Measurements from ENCODE around the gene UBE2O. TPM values are rescaled to one million over a fixed set of nuclear protein-coding genes. Genes with fewer than 3 reads are reported as not detected.

UBE2O gene
- total RNA-seq, 1 experiment from 2014 or later, result 64.7 TPM

DNA sequence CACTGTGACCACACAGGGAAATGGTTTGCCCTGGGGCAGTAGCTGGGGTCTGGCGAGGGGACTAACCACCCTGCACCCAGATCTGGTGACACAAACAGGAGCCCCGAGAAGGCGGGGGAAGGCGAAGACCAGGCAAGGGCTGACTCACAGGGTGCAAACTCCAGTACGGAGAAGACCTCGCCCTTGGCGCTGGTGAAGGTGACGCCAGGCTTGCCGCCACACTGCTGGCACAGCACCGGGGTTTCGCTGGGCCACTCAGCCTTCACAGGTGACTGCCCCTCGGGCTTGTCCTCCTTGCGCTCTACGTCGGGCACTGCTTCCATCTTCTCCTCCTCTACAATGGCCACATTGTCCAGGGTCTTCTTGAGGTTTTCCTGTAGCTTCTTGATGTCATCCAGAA, 57.0 kb downstream of the UBE2O start:
- DNase-seq (peak; percentile 43), ATAC-seq (no peak)
- Histone ChIP-seq H3F3A (ENCODE audit: low read length, unreplicated experiment) (peaks cover 25% of the 10 kb centered on the region), H4K20me1 (ENCODE audit: low read length) (peaks cover 3% of the 10 kb centered on the region; the same call in 1 of the 2 replicates), H3K27ac (ENCODE audit: low read length) (peak overlapping the region; percentile 79), H3K9me2 (replicated peaks; ENCODE audit: low read length) (no peaks in the 10 kb centered on the region), H3K4me3 (ENCODE audit: low read length) (no peak overlapping the region), H3K36me3 (ENCODE audit: low read depth, low read length) (peaks cover 65% of the 10 kb centered on the region), H3K79me2 (ENCODE audit: low read length) (no peaks in the 10 kb centered on the region), H3K4me1 (ENCODE audit: insufficient read depth, low read length) (peaks cover 44% of the 10 kb centered on the region), H3K9ac (ENCODE audit: low read length) (no peak overlapping the region), H2AFZ (ENCODE audit: low read length) (no peak overlapping the region), H3K9me3 (ENCODE audit: low read length) (no peaks in the 10 kb centered on the region), H3K4me2 (ENCODE audit: low read length) (no peak overlapping the region; the same call in 1 of the 2 replicates), H3K27me3 (ENCODE audit: low read length) (no peaks in the 10 kb centered on the region)
- intact Hi-C loops (cut with micrococcal nuclease), result no loop called here
- ChIA-PET CTCF (interaction anchor here (1.2 kb wide), 2 partner anchors 26 to 30 kb away, joined by 4 to 7 read pairs; no protein-coding TSS in a partner anchor), POLR2A (ENCODE audit: unreplicated experiment) (interaction anchor here (0.6 kb wide), 1 partner anchor 63 kb away, joined by 3 read pairs; no protein-coding TSS in a partner anchor)
- no peak for TF ChIP-seq EZH2phosphoT487 (IDR thresholded peaks at IDR 0.05; ENCODE audit: borderline replicate concordance, low read length)
- TF ChIP-seq EZH2 (IDR thresholded peaks at IDR 0.05; ENCODE audit: low read length, unreplicated experiment), result no peak
- TF ChIP-seq, protein P1, sequence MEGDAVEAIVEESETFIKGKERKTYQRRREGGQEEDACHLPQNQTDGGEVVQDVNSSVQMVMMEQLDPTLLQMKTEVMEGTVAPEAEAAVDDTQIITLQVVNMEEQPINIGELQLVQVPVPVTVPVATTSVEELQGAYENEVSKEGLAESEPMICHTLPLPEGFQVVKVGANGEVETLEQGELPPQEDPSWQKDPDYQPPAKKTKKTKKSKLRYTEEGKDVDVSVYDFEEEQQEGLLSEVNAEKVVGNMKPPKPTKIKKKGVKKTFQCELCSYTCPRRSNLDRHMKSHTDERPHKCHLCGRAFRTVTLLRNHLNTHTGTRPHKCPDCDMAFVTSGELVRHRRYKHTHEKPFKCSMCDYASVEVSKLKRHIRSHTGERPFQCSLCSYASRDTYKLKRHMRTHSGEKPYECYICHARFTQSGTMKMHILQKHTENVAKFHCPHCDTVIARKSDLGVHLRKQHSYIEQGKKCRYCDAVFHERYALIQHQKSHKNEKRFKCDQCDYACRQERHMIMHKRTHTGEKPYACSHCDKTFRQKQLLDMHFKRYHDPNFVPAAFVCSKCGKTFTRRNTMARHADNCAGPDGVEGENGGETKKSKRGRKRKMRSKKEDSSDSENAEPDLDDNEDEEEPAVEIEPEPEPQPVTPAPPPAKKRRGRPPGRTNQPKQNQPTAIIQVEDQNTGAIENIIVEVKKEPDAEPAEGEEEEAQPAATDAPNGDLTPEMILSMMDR (conservative IDR thresholded peaks at IDR 0.05; ENCODE audit: low read depth, low read length), result no peak
- no TSS peak for BruUV-seq (replicated peaks)

DNA sequence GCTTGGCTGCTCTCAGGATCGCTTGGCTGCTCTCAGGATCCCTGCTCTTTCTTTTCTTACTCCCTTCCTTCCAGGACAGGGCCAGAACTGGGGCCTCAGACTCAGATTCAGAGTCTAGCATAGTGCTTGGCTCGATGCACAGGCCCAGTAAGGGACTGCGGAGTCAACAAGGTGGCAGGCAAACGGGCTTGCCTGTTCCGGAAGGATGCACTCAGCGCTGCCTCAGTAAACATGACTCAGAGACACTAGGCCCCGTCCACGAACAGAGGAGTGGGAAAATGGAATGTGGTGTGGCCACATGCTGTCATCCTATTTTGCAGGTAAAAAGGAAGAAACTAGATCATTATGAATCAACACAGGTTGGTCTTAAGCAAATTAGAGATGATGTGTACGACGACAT, 58.8 kb downstream of the UBE2O start:
- Histone ChIP-seq H3K27me3 (ENCODE audit: low read length) (no peaks in the 10 kb centered on the region), H3K9me3 (ENCODE audit: low read length) (no peaks in the 10 kb centered on the region), H3K9me2 (replicated peaks; ENCODE audit: low read length) (no peaks in the 10 kb centered on the region), H3K9ac (ENCODE audit: low read length) (peak overlapping the region; percentile 42), H4K20me1 (ENCODE audit: low read length) (peaks cover 3% of the 10 kb centered on the region; the same call in 1 of the 2 replicates), H3K36me3 (ENCODE audit: low read depth, low read length) (peaks cover 51% of the 10 kb centered on the region), H3K79me2 (ENCODE audit: low read length) (no peaks in the 10 kb centered on the region), H3F3A (ENCODE audit: low read length, unreplicated experiment) (peaks cover 22% of the 10 kb centered on the region), H3K4me3 (ENCODE audit: low read length) (no peak overlapping the region), H3K4me2 (ENCODE audit: low read length) (peak overlapping the region; percentile 36), H3K27ac (ENCODE audit: low read length) (peak overlapping the region; percentile 79), H2AFZ (ENCODE audit: low read length) (no peak overlapping the region), H3K4me1 (ENCODE audit: insufficient read depth, low read length) (peaks cover 39% of the 10 kb centered on the region)
- TF ChIP-seq, protein P1 (conservative IDR thresholded peaks at IDR 0.05; ENCODE audit: low read depth, low read length), result no peak
- TF ChIP-seq EZH2 (IDR thresholded peaks at IDR 0.05; ENCODE audit: low read length, unreplicated experiment), result no peak
- TF ChIP-seq EZH2phosphoT487 (IDR thresholded peaks at IDR 0.05; ENCODE audit: borderline replicate concordance, low read length), result no peak
- DNase-seq (peak; percentile 97), ATAC-seq (peak; percentile 85)
- no TSS peak for BruUV-seq (replicated peaks)
- ChIA-PET POLR2A (ENCODE audit: unreplicated experiment) (interaction anchor here (0.5 kb wide), 1 partner anchor 529 kb away, joined by 6 read pairs; no protein-coding TSS in a partner anchor), CTCF (no interaction called here)
- intact Hi-C loops (cut with micrococcal nuclease), result loop anchor here (1.0 kb wide), 1 partner anchor 9 kb away; no protein-coding TSS in a partner anchor

DNA sequence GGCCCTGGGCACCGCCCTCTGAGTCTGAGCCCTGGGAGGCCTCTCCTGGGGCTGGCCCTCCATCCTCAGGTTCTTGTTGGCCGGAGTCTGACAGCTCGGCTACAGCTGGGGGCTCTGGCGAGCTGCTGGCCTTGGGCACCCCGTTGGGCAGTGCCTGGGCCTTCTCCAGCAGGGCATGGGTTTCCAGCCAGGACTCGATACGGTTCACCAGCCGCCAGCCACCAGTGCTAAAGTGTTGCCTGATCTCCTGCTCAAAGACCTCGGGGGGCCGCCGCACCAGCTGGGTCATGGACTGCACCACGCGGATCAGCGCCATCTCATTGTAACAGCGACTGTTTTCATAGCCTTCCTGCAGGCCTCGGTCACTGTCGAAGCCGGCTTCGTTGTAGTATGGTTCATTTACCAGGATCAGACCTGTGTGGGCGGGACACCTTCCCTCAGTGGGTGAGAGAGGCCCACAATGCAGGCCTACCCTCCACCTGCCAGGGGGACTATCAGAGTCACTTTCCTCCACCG, 61.7 kb downstream of the UBE2O start:
- intact Hi-C loops (cut with micrococcal nuclease), result no loop called here
- Histone ChIP-seq H3K79me2 (ENCODE audit: low read length) (peaks cover 6% of the 10 kb centered on the region), H3K4me3 (ENCODE audit: low read length) (no peak overlapping the region), H3K9me2 (replicated peaks; ENCODE audit: low read length) (no peaks in the 10 kb centered on the region), H3K4me1 (ENCODE audit: insufficient read depth, low read length) (peaks cover 31% of the 10 kb centered on the region), H4K20me1 (ENCODE audit: low read length) (no peaks in the 10 kb centered on the region), H2AFZ (ENCODE audit: low read length) (no peak overlapping the region), H3K9me3 (ENCODE audit: low read length) (no peaks in the 10 kb centered on the region), H3K36me3 (ENCODE audit: low read depth, low read length) (peaks cover 28% of the 10 kb centered on the region), H3F3A (ENCODE audit: low read length, unreplicated experiment) (peaks cover 14% of the 10 kb centered on the region), H3K27ac (ENCODE audit: low read length) (no peak overlapping the region), H3K27me3 (ENCODE audit: low read length) (no peaks in the 10 kb centered on the region), H3K9ac (ENCODE audit: low read length) (no peak overlapping the region), H3K4me2 (ENCODE audit: low read length) (no peak overlapping the region)
- ChIA-PET POLR2A (ENCODE audit: unreplicated experiment) (no interaction called here), CTCF (interaction anchor here (0.7 kb wide), 1 partner anchor 26 kb away, joined by 3 read pairs; no protein-coding TSS in a partner anchor)
- no peak for TF ChIP-seq EZH2 (IDR thresholded peaks at IDR 0.05; ENCODE audit: low read length, unreplicated experiment)
- TF ChIP-seq, protein P1 (conservative IDR thresholded peaks at IDR 0.05; ENCODE audit: low read depth, low read length), result no peak
- TF ChIP-seq EZH2phosphoT487 (IDR thresholded peaks at IDR 0.05; ENCODE audit: borderline replicate concordance, low read length), result no peak
- DNase-seq (no peak), ATAC-seq (no peak)
- TSS peak; percentile 7 for BruUV-seq (replicated peaks)

Data from PC-3 (cell line).